ENCODE data around the gene KMT2C.

Gene KMT2C

GRCh38 chr7:152086513-152086912, 349.3 kb downstream of the KMT2C start:
- no CpG with 5 or more reads among the region's 1 CpG for WGBS (ENCODE audit: insufficient coverage)
- Histone ChIP-seq H3K36me3 (ENCODE audit: control insufficient read depth in 4 of 4, insufficient read depth in 4 of 4, low read length in 3 of 4) (peaks cover 0 to 3% (median under 1%) of the 10 kb centered on the region in 4 experiments), H3K4me3 (ENCODE audit: control insufficient read depth in 1 of 7, extremely low read depth in 1 of 7, insufficient read depth in 4 of 7, low read depth in 2 of 7, low read length in 6 of 7) (no peak overlapping the region), H3K27me3 (replicated peaks in 2 of 5; ENCODE audit: control insufficient read depth in 4 of 5, insufficient read depth in 5 of 5, low read length in 4 of 5) (no peaks in the 10 kb centered on the region), H3K27ac (ENCODE audit: insufficient read depth in 1 of 2, low read depth in 1 of 2, low read length in 2 of 2, poor library complexity in 1 of 2, severe bottlenecking in 2 of 2) (no peak overlapping the region), H3K9me3 (ENCODE audit: control extremely low read depth in 1 of 5, control insufficient read depth in 4 of 5, insufficient read depth in 2 of 5, low read depth in 1 of 5, low read length in 4 of 5) (peaks cover 3 to 23% (median 5%) of the 10 kb centered on the region in 5 experiments), H3K4me1 (ENCODE audit: control extremely low read depth in 1 of 4, control insufficient read depth in 4 of 4, insufficient read depth in 4 of 4, low read length in 3 of 4) (no peaks in the 10 kb centered on the region)
- no peak for DNase-seq
- ChIA-PET CTCF (no interaction called here), POLR2A (no interaction called here)

- POLR2A ChIA-PET = interaction anchor here (0.6 kb wide), 1 partner anchor 428 kb away, joined by 4 read pairs; no protein-coding TSS in a partner anchor
- WGBS (ENCODE audit: insufficient coverage) = no CpG with 5 or more reads among the region's 3 CpGs
- Histone ChIP-seq H3K27ac (ENCODE audit: insufficient read depth in 1 of 2, low read depth in 1 of 2, low read length in 2 of 2, poor library complexity in 1 of 2, severe bottlenecking in 2 of 2) (no peak overlapping the region), H3K9me3 (ENCODE audit: control extremely low read depth in 1 of 5, control insufficient read depth in 4 of 5, insufficient read depth in 2 of 5, low read depth in 1 of 5, low read length in 4 of 5) (peaks cover 3 to 20% (median 5%) of the 10 kb centered on the region in 5 experiments), H3K4me3 (ENCODE audit: control insufficient read depth in 1 of 7, extremely low read depth in 1 of 7, insufficient read depth in 4 of 7, low read depth in 2 of 7, low read length in 6 of 7) (no peak overlapping the region), H3K27me3 (replicated peaks in 2 of 5; ENCODE audit: control insufficient read depth in 4 of 5, insufficient read depth in 5 of 5, low read length in 4 of 5) (no peaks in the 10 kb centered on the region), H3K36me3 (ENCODE audit: control insufficient read depth in 4 of 4, insufficient read depth in 4 of 4, low read length in 3 of 4) (peaks cover 0 to 3% (median under 1%) of the 10 kb centered on the region in 4 experiments), H3K4me1 (ENCODE audit: control extremely low read depth in 1 of 4, control insufficient read depth in 4 of 4, insufficient read depth in 4 of 4, low read length in 3 of 4) (no peaks in the 10 kb centered on the region)
- no peak for DNase-seq
- CTCF ChIA-PET = no interaction called here
Measured at GRCh38 chr7:152085131-152085530, 350.7 kb downstream of the KMT2C start.

Measured in common myeloid progenitor, CD34-positive (primary cell).